Right lobe of liver (tissue), 6 donors: ENCODE results near the gene TUBB2B. TPM values are rescaled to one million over a fixed set of nuclear protein-coding genes. Genes with fewer than 3 reads are reported as not detected.

Experiments
- ATAC-seq, 4 donors: fragments of 200-7000 bp; cut with Tn5 transposase; one replicate each; pipeline ENCODE4 v1.9.1; 2020; ENCODE audit warnings: mild to moderate bottlenecking in 4 of 4, moderate library complexity in 4 of 4
- DNase-seq, 3 donors: peaks; one replicate each; pipeline ENCODE4 v3.0.0-alpha.2; 2020
- H3K27ac ChIP-seq, 3 donors: fragments of 200-600 bp; one replicate each; pipeline ENCODE4 v1.8.0; 2022
- H3K27me3 ChIP-seq, 2 donors: fragments of 200-600 bp; one replicate each; pipeline ENCODE4 v1.8.0; 2022
- H3K36me3 ChIP-seq, 4 donors: fragments of 200-600 bp; sonication (generic) in 1 of 4; one replicate each; pipeline versions ENCODE4 v1.5.1 to v1.8.0; 2017 to 2022; ENCODE audit warnings: control low read depth in 1 of 4
- H3K4me1 ChIP-seq, 4 donors: fragments of 200-600 bp; sonication (generic) in 1 of 4; one replicate each; pipeline versions ENCODE4 v1.5.1 to v1.8.0; 2017 to 2022; ENCODE audit warnings: control low read depth in 1 of 4
- H3K4me3 ChIP-seq, 3 donors: fragments of 200-600 bp; one replicate each; pipeline ENCODE4 v1.8.0; 2022
- H3K9me3 ChIP-seq, 4 donors: fragments of 200-600 bp; sonication (generic) in 1 of 4; one replicate each; pipeline versions ENCODE4 v1.5.1 to v1.8.0; 2017 to 2022; ENCODE audit warnings: control low read depth in 1 of 4
- CTCF ChIP-seq, 4 donors: fragments of 200-600 bp in 3 of 4; fragments of 450-650 bp in 1 of 4; IDR thresholded peaks; one replicate each; pipeline versions ENCODE4 v1.5.1 to v1.8.0; 2016 to 2022; ENCODE audit warnings: antibody characterized with exemption in 4 of 4, mild to moderate bottlenecking in 2 of 4
- POLR2A ChIP-seq: fragments of 450-650 bp; IDR thresholded peaks from one replicate; pipeline ENCODE4 v1.6.1; 2017; ENCODE audit warnings: antibody characterized with exemption, mild to moderate bottlenecking
- WGBS: methylation state at CpG from one replicate; pipeline ENCODE4 v1.1.6; 2018; ENCODE audit warnings: low coverage, low lambda C conversion rate; ENCODE audit not compliant: insufficient coverage; ENCODE audit errors: missing lambda C conversion rate; 5-methylcytosine and 5-hydroxymethylcytosine counted together
- intact Hi-C, 2 donors: fragments of 100-400 bp; cut with DNase I; formaldehyde crosslinking; loops; one replicate each; pipeline versions ENCODE4 v1.11.2 to v1.14.1; 2022
- total RNA-seq, 6 experiments: library from RNA; depleted of rRNA in 2 of 6; stranded (reverse); fragments of >200 nt in 2 of 6; fragmentation: NEBNext Ultra II Directional in 3 of 6; extraction: Animal tissue kit (Norgen Biotek cat#: 25700) in 3 of 6; gene quantifications; one replicate each; pipeline versions ENCODE4 v1.1.0 to v1.2.4, GENCODE V29; 2016 to 2023
- donor health status: DM: no; HTN: yes; CAD: no.
- donor health status: DM: no; HTN: no; CAD: no.
- donor health status: DM: no; HTN: no; CAD: no.
- donor health status: DM: no; HTN: yes; CAD: no.
- donor health status: DM: no; HTN: yes; CAD: no.

TUBB2B gene
- total RNA-seq, 6 experiments from 2014 or later, result 1.0 to 3.9 (median 2.5) TPM

GRCh38 chr6:3228771-3229565 lies 1.5 kb upstream of the TUBB2B start:
- 2% methylated on average over 43 of the region's 62 CpGs for WGBS
- Histone ChIP-seq H3K4me3 (no peak overlapping the region), H3K4me1 (peaks cover 0 to 34% (median 5%) of the 10 kb centered on the region in 4 donors), H3K36me3 (no peaks in the 10 kb centered on the region), H3K27ac (no peak overlapping the region), H3K27me3 (peaks cover 0 to 18% of the 10 kb centered on the region in 2 donors), H3K9me3 (no peaks in the 10 kb centered on the region)
- TF ChIP-seq CTCF (IDR thresholded peaks at IDR 0.05) (no peak), POLR2A (no peak)
- DNase-seq (no peak), ATAC-seq (no peak)
- intact Hi-C loops, result no loop called here

GRCh38 chr6:3228046-3228671 lies 706 bp upstream of the TUBB2B start:
- Histone ChIP-seq H3K36me3 (no peaks in the 10 kb centered on the region), H3K27me3 (peaks cover 0 to 18% of the 10 kb centered on the region in 2 donors), H3K9me3 (no peaks in the 10 kb centered on the region), H3K27ac (no peak overlapping the region), H3K4me1 (peaks cover 0 to 34% (median 5%) of the 10 kb centered on the region in 4 donors), H3K4me3 (no peak overlapping the region)
- intact Hi-C loops, result no loop called here
- TF ChIP-seq CTCF (IDR thresholded peaks at IDR 0.05) (no peak), POLR2A (no peak)
- WGBS, result no CpG with 5 or more reads among the region's 38 CpGs
- ATAC-seq (no peak), DNase-seq (no peak)

- no peak overlapping the region for H3K27ac ChIP-seq
- no peaks in the 10 kb centered on the region for H3K9me3 ChIP-seq
- peaks cover 0 to 29% (median 5%) of the 10 kb centered on the region in 4 donors for H3K4me1 ChIP-seq
- 1% methylated on average over 19 of the region's 54 CpGs for WGBS
- intact Hi-C loops, result no loop called here
- H3K36me3 ChIP-seq, result no peaks in the 10 kb centered on the region
- TF ChIP-seq CTCF (IDR thresholded peaks at IDR 0.05), result no peak
- TF ChIP-seq POLR2A, result no peak
- H3K4me3 ChIP-seq, result peak overlapping the region; percentile 12 to 21 (median 16)
- DNase-seq, result peak in 1 of 3 donors; percentile 25
- H3K27me3 ChIP-seq, result peaks cover 0 to 18% of the 10 kb centered on the region in 2 donors
- peak in 1 of 4 donors; percentile 10 for ATAC-seq
These were observed 731 bp downstream of the TUBB2B start for GRCh38 chr6:3226481-3227362.

GRCh38 chr6:3226042-3226441 lies 1.4 kb downstream of the TUBB2B start:
- Histone ChIP-seq H3K9me3 (no peaks in the 10 kb centered on the region), H3K4me3 (no peak overlapping the region), H3K36me3 (no peaks in the 10 kb centered on the region), H3K27ac (no peak overlapping the region), H3K27me3 (peaks cover 0 to 18% of the 10 kb centered on the region in 2 donors), H3K4me1 (peaks cover 0 to 29% (median 5%) of the 10 kb centered on the region in 4 donors)
- intact Hi-C loops, result no loop called here
- TF ChIP-seq CTCF (IDR thresholded peaks at IDR 0.05) (no peak), POLR2A (no peak)
- ATAC-seq, result no peak
- 94% methylated on average over 8 of the region's 10 CpGs for WGBS
- no peak for DNase-seq
